Measurements from ENCODE around the gene CYBA. TPM values are rescaled to one million over a fixed set of nuclear protein-coding genes. Genes with fewer than 3 reads are reported as not detected.
A peak's percentile ranks its signal among the peaks of the same experiment; 100 is the strongest.

Gene CYBA
- total RNA-seq, 1 donor from 2014 or later, result 87.4 TPM

- DNase-seq (ENCODE audit: low spot score) (no peak), ATAC-seq (no peak)
- intact Hi-C loops (cut with DNase I), result no loop called here
These were observed 15.1 kb downstream of the CYBA start for GRCh38 chr16:88635671-88636319.

DNA sequence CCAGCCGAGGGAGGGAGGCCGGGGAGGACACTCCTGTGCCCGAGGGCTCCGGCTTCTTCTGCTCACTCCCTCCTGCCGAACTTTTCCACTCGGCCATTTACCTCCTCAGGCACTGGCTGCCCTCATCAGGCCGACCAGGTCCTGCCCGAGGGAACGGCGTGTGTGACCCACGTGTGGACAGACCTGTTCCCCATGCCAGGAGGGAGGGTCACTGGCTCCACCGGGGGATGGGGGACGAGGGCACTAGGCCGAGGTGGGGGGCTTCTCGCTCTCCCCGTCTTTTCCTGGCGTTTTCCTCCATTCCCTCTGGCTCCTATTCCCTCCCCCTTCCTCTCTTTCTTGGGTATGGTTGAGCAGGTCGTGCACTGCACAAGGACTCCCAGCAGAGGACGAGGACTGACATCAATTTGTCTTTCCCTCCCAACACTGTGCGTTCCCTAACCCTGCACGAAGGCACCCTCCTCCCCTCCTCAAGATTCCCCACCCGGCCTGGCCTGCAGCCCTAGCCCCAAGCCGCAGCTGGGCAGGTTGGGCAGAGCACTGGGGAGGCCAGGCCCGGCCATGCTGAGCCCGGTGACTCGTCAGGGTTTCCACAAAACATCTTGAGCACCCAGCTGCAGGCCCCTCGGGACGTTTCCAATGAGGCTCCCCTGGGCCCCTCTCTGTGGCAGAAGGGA is 15.7 kb downstream of the CYBA start:
- no peak for ATAC-seq
- no peak for DNase-seq (ENCODE audit: low spot score)
- intact Hi-C loops (cut with DNase I), result no loop called here

DNA sequence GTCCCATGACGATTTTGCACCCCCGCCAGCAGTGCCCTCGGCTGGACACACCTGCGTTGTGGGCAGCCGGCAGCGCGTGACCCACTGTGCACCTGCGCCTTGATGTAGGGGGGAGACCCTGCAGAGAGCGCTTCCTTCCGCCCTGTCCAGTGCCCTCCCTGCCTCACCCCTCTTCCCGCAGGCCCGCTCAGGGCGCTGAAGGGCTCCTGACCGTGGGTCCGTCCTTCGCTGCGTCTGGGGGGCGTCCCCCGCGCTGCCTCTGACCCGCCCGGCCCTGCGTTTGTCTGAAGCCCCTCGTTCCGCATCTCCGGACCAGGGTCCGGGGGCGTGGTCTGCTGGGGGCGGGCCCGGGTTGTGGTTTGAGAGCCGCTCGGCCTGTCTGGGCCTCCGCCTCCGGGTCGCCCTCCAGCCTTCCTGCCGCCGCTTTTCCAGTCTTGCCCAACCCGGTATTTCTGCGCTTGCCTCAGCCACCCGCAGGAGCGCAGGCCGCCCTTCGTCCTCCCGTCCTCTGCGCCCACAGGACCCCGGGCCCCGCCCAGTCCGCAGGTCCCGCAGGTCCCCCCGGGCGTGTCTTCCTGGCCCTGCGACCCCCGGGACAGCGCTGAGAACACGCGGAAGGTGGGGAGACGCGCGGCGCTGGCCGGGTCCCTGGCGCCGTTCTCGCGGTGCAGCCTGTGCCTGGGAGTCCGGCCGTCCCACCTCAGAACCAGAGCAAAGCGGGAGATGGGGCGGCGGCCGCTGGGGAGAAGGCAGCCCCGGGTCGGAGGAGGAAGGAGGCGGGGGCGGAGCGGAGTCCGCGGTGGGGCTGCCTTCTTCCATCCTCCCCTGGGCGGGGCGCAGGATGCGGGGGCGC is 16.5 kb downstream of the CYBA start:
- DNase-seq (ENCODE audit: low spot score) (no peak), ATAC-seq (peak; percentile 23)

DNA sequence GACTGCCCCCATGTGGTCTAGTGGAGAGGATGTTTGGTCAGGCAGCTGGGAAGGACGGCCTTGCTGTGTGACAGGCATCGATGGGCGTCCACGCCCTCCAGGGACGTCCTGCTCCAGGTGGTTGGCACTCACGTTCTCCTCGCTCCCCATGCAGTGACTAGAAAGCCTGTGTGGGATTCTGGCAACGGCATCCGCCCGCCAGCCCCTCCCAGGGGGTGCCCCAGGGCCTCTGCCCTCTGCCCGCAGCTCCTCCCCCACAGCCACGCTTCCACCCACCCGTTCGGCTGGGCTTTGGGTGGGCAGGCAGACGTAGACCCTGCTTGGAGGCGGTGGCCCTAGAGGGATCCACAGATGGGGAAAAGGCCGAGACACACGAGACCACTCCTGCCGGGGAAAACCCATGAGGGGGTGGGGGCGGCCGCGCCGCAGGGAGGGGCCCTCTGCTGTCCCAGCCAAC is 17.1 kb downstream of the CYBA start:
- no peak for DNase-seq (ENCODE audit: low spot score)
- intact Hi-C loops (cut with DNase I), result no loop called here
- peak; percentile 48 for ATAC-seq

More for the DNA sequence above, 16.5 kb downstream of the CYBA start:
- intact Hi-C loops (cut with DNase I), result no loop called here

DNA sequence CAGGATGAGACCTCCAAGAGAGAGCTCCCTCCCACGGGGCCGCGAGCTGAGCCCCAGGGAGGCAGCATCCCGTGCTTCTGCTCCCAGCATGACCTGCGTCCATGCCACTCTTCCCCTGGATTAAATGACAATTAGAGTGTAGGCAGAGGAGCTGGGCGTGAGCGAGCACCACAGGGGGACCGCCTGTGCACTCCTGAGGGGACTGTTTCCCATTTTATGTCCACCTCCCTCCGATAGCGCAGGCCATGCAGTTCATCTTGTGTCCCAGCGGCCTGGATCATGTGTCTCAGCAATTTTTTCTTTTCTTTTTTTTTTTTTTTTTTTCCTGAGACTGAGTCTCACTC is 18.3 kb downstream of the CYBA start:
- ATAC-seq (no peak), DNase-seq (ENCODE audit: low spot score) (no peak)
- intact Hi-C loops (cut with DNase I), result no loop called here

DNA sequence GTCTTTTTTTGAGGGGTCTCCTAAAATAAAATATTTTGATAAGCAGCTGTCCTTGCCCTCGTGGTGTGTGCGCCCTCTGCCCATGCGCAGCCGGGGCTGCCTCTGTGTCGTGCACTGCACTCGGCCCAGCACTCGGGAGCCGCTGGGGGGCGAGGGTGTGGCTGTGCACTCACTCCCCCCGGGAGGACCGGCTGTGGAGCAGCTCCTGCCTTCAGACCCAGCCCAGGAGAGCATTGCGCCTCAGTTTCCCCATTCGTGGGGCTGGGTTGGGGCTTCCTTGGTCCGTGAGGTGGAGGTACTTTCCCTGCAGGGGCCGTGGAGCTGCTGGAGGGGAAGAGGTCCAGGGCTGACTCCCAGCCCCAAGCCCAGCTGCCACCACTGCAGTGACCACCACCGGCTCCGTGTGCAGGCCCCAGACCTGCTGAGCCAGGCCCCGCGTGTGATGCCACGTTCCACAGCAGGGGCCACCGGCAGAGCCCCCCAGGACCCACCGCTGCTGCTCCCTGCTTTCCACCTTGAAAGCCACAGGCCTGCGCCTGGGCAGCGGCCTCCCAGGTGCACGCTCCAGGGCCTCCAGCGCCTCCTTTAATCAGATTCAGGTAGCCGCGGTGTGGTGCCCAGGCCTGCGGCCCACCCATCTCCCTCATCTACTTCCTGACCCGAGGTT is 18.8 kb downstream of the CYBA start:
- DNase-seq (ENCODE audit: low spot score) (no peak), ATAC-seq (no peak)
- intact Hi-C loops (cut with DNase I), result no loop called here

- intact Hi-C loops (cut with DNase I), result no loop called here
- DNase-seq (ENCODE audit: low spot score) (no peak), ATAC-seq (no peak)
These were observed 19.5 kb downstream of the CYBA start for GRCh38 chr16:88631384-88631783.

- intact Hi-C loops (cut with DNase I), result no loop called here
- no peak for DNase-seq (ENCODE audit: low spot score)
- ATAC-seq, result no peak
These were observed 19.9 kb downstream of the CYBA start for GRCh38 chr16:88630941-88631340.

DNA sequence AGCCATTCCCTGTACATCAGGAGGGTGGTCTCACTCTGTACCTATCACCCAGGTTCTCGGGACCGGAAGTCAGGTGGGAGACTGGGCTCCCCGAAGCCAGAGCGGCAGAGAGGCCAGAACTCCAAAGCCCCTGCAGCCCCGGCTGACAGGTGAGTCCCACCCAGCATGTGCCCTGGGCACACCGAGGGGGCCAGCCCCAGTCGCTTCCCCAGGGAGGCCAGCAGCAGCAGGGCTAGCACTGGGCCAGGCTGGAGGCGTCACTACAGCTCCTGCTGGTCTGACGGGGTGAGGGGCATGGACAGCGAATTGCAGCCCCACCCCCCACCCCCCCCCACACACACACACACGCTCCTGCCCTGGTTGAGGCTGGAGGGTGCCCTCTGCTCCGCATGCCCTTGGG is 20.4 kb downstream of the CYBA start:
- no peak for ATAC-seq
- DNase-seq (ENCODE audit: low spot score), result no peak
- intact Hi-C loops (cut with DNase I), result no loop called here

GRCh38 chr16:88629835-88630234 is 21.0 kb downstream of the CYBA start:
- intact Hi-C loops (cut with DNase I), result no loop called here
- no peak for DNase-seq (ENCODE audit: low spot score)
- ATAC-seq, result no peak

DNA sequence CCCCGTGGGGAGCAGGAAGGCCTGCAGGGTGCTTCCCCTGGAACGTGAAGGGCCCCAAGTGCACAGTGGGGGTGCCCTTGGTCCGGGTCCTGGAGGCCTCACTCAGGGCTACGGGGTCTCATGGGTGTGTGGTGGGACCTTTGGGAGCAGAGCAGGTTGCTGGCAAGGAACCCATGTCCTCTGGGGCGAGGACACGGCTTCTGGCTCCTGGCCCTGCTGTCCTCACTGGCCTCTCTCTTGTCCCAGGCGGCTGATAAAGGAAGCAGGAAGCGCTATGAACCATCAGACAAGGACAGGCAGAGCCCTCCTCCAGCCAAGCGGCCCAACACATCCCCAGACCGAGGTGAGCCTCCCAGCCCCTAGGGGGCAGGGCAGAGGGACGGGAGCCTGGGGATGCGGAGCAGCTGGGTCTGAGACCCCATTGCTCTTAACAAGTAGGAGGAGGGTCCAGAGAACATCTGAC is 22.3 kb downstream of the CYBA start:
- DNase-seq (ENCODE audit: low spot score), result no peak
- intact Hi-C loops (cut with DNase I), result no loop called here
- no peak for ATAC-seq

DNA sequence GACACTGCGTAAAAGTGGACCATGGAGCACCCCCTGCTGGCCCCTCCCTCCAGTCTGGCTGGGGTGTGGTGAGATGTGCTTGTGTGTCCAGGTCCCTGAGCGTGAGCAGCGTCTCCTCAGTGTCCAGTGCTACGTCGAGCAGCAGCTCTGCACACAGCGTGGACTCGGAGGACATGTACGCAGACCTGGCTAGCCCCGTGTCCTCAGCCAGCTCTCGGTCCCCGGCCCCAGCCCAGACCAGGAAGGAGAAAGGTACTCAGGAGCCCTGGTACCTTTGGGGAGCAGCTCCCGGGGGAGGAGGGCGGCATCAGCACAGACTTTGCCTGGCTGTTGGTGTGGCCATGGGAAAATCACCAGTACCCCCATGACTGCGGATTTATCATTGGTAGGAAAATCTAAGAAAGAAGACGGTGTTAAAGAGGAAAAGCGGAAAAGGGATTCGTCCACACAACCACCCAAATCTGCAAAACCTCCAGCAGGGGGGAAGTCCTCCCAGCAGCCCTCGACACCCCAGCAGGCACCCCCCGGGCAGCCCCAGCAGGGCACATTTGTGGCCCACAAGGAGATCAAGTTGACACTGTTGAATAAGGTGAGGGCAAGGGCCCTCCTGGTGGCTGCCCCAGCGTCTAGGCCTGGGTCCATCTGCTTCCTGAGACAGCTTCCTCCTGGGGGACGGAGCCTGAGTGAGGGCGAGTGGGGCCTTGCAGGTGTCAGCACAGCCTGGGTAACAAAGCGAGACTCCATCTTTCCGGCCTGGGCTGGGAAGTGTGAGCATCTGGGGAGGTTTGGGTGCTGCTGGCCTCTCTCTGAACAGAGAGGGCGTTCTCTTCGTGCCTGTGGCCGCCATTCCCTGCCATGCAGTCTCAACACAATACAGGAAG is 23.1 kb downstream of the CYBA start:
- no peak for ATAC-seq
- DNase-seq (ENCODE audit: low spot score), result no peak
- intact Hi-C loops (cut with DNase I), result no loop called here

DNA sequence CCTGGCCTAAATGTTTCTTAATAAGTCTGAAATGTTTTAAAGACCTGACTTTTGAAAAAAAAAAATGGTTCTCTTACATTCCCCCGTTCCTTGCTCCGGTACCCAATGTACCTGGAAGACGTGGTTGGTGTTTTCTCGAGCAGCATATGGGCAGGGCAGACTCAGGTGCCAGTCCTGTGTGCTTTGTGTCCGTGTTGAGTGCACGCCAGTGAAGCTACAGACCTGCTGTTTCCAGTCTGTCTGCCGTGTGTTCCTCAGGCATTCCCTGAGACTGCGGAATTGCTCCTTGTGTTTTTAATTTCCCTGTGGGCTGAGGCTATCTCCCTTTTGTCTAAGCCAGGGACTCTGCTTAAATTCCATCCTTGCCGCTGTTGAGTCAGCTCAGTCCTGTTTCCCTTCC is 24.2 kb downstream of the CYBA start:
- intact Hi-C loops (cut with DNase I), result loop anchor here (1.0 kb wide), 1 partner anchor 46 kb away; no protein-coding TSS in a partner anchor
- DNase-seq (ENCODE audit: low spot score), result no peak
- no peak for ATAC-seq

DNA sequence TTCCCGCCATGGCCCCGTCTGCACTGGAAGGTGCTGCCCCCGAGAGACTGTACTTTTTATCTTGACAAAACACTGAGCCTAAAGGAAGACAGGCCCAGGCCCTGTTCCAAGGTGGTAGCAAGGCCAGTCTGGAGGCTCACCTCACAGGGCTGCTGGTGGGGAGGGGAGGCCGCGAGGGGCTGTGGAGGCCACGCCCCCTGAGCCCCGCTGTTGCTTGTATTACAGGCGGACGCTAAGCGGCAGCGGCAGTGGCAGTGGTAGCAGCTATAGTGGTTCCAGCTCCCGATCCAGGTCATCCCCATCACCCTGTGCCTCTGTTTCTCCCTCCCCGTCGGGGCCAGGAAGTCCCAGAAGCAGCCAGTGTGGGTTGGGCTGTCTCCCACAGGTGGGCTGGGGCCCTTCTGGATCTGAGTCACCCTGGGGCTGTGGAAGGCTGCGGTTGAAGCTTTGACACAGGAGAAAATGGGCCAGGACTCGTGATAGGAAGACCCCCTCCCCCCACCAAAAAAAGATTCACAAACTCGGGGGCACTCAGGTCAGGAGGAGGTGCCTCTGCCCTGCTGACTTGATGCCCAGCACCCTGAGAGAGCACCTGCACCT is 25.8 kb downstream of the CYBA start:
- intact Hi-C loops (cut with DNase I), result no loop called here
- DNase-seq (ENCODE audit: low spot score) (no peak), ATAC-seq (no peak)

GRCh38 chr16:88624481-88624880 is 26.4 kb downstream of the CYBA start:
- intact Hi-C loops (cut with DNase I), result no loop called here
- DNase-seq (ENCODE audit: low spot score) (no peak), ATAC-seq (no peak)

GRCh38 chr16:88623858-88624257 is 27.0 kb downstream of the CYBA start:
- ATAC-seq, result no peak
- no peak for DNase-seq (ENCODE audit: low spot score)

DNA sequence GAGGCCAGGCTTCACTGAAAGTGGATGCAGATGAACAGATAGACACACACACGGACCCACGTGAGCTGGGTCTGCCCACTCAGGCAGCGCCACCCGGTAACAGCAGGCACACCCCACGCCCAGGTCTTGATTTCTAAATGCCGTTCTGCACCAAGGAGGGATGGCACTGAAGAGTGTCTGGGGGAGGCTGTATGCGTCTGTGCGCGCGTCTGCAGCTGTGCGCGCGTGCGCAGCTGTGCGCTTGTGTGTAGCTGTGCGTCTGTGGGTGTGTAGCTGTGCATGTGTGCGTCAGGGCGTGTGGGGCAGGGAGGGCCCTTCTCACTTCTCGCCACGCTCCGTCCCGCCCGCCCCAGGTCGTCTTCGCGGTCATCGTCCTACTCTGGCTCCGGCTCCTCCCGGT is 28.0 kb downstream of the CYBA start:
- DNase-seq (ENCODE audit: low spot score), result no peak
- intact Hi-C loops (cut with DNase I), result no loop called here
- ATAC-seq, result no peak

More at GRCh38 chr16:88623858-88624257, 27.0 kb downstream of the CYBA start:
- intact Hi-C loops (cut with DNase I), result no loop called here

DNA sequence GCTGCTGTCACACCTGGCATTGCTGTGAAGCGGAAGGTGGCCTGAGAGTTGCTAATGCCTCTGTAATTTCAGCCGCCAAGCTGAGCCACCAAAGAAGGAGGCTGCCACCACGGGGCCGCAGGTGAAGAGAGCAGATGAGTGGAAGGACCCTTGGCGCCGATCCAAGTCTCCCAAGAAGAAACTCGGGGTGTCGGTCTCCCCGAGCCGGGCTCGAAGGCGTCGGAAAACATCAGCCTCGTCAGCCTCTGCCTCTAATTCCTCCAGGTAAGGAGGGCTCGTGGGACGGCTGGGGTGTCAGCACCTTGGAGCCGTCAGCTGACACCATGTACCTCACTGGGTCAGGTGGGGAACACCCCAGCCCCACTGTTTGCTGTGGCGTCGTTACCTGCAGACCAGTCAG is 28.7 kb downstream of the CYBA start:
- DNase-seq (ENCODE audit: low spot score) (no peak), ATAC-seq (no peak)
- intact Hi-C loops (cut with DNase I), result no loop called here

Measured in sciatic nerve (tissue), 2 donors.